ENCODE measurements around the gene NLGN3. TPM values are rescaled to one million over a fixed set of nuclear protein-coding genes. Genes with fewer than 3 reads are reported as not detected.

Gene NLGN3
- total and polyA plus RNA-seq, 7 donors, result 0.04 to 0.32 (median 0.10) TPM

- TF ChIP-seq CTCF (IDR thresholded peaks at IDR 0.05), result no peak
- peaks cover 0 to 20% (median 0%) of the 10 kb centered on the region in 3 donors for H3K27me3 ChIP-seq (ENCODE audit: insufficient read depth in 3 of 3, low read length in 2 of 3)
- no peaks in the 10 kb centered on the region for H3K9me3 ChIP-seq
- H3K4me3 ChIP-seq, result no peak overlapping the region
- DNase-seq, result no peak
- H3K4me1 ChIP-seq, result no peaks in the 10 kb centered on the region
- H3K27ac ChIP-seq, result no peak overlapping the region
- no peak for ATAC-seq
- WGBS, 3 donors, result 87 to 90% (median 90%) methylated on average over 1 of the region's 1 CpG
- intact Hi-C loops (cut with DNase I), result no loop called here
- no peaks in the 10 kb centered on the region for H3K36me3 ChIP-seq (ENCODE audit: insufficient read depth in 1 of 2, low read depth in 1 of 2)
Measured at GRCh38 chrX:71214152-71214551, 69.5 kb downstream of the NLGN3 start.

GRCh38 chrX:71214604-71215337, 70.1 kb downstream of the NLGN3 start:
- DNase-seq (no peak), ATAC-seq (no peak)
- Histone ChIP-seq H3K9me3 (no peaks in the 10 kb centered on the region), H3K36me3 (ENCODE audit: insufficient read depth in 1 of 2, low read depth in 1 of 2) (no peaks in the 10 kb centered on the region), H3K4me3 (no peak overlapping the region), H3K27me3 (ENCODE audit: insufficient read depth in 3 of 3, low read length in 2 of 3) (peaks cover 0 to 20% (median 0%) of the 10 kb centered on the region in 3 donors), H3K4me1 (no peaks in the 10 kb centered on the region), H3K27ac (no peak overlapping the region)
- intact Hi-C loops (cut with DNase I), result no loop called here
- 77 to 95% (median 77%) methylated on average over 2 to 5 of the region's 5 CpGs for WGBS, 3 donors
- TF ChIP-seq CTCF (IDR thresholded peaks at IDR 0.05), result no peak

GRCh38 chrX:71215338-71215912, 70.8 kb downstream of the NLGN3 start:
- WGBS, 3 donors, result 70 to 78% (median 72%) methylated on average over 7 to 10 of the region's 10 CpGs
- Histone ChIP-seq H3K27me3 (ENCODE audit: insufficient read depth in 3 of 3, low read length in 2 of 3) (peaks cover 0 to 22% (median 0%) of the 10 kb centered on the region in 3 donors), H3K9me3 (no peaks in the 10 kb centered on the region), H3K4me1 (no peaks in the 10 kb centered on the region), H3K36me3 (ENCODE audit: insufficient read depth in 1 of 2, low read depth in 1 of 2) (no peaks in the 10 kb centered on the region), H3K27ac (no peak overlapping the region), H3K4me3 (no peak overlapping the region)
- no peak for TF ChIP-seq CTCF (IDR thresholded peaks at IDR 0.05)
- intact Hi-C loops (cut with DNase I), result no loop called here
- ATAC-seq (no peak), DNase-seq (no peak)

- intact Hi-C loops (cut with DNase I), result no loop called here
- DNase-seq, result no peak
- Histone ChIP-seq H3K9me3 (no peaks in the 10 kb centered on the region), H3K27ac (no peak overlapping the region), H3K36me3 (ENCODE audit: insufficient read depth in 1 of 2, low read depth in 1 of 2) (no peaks in the 10 kb centered on the region), H3K4me3 (no peak overlapping the region), H3K27me3 (ENCODE audit: insufficient read depth in 3 of 3, low read length in 2 of 3) (peaks cover 0 to 26% (median 0%) of the 10 kb centered on the region in 3 donors), H3K4me1 (no peaks in the 10 kb centered on the region)
- WGBS, 3 donors, result 18 to 53% (median 31%) methylated on average over 6 of the region's 6 CpGs
- no peak for ATAC-seq
- TF ChIP-seq CTCF (IDR thresholded peaks at IDR 0.05), result no peak
Measured at GRCh38 chrX:71216485-71216884, 71.8 kb downstream of the NLGN3 start.
